Measurements from ENCODE around the gene VIP.

VIP gene

GRCh38 chr6:152736687-152737273, 13.8 kb upstream of the VIP start:
- Histone ChIP-seq H3K9ac (ENCODE audit: low read length) (no peak overlapping the region), H3K9me3 (ENCODE audit: low read length) (no peaks in the 10 kb centered on the region), H3K4me1 (ENCODE audit: insufficient read depth, low read length) (no peaks in the 10 kb centered on the region), H3K4me3 (ENCODE audit: low read depth in 1 of 2, low read length in 2 of 2) (no peak overlapping the region), H3K27ac (ENCODE audit: low read depth, low read length) (no peak overlapping the region), H3K27me3 (ENCODE audit: control insufficient read depth in 1 of 2, insufficient read depth in 2 of 2, low read length in 2 of 2) (no peaks in the 10 kb centered on the region), H3K36me3 (ENCODE audit: insufficient read depth, low read length) (no peaks in the 10 kb centered on the region)

- H3K4me1 ChIP-seq (ENCODE audit: insufficient read depth, low read length) = no peaks in the 10 kb centered on the region
- H3K9me3 ChIP-seq (ENCODE audit: low read length) = no peaks in the 10 kb centered on the region
- no peak overlapping the region for H3K4me3 ChIP-seq (ENCODE audit: low read depth in 1 of 2, low read length in 2 of 2)
- H3K27ac ChIP-seq (ENCODE audit: low read depth, low read length) = no peak overlapping the region
- H3K36me3 ChIP-seq (ENCODE audit: insufficient read depth, low read length) = no peaks in the 10 kb centered on the region
- H3K9ac ChIP-seq (ENCODE audit: low read length) = no peak overlapping the region
- H3K27me3 ChIP-seq (ENCODE audit: control insufficient read depth in 1 of 2, insufficient read depth in 2 of 2, low read length in 2 of 2) = no peaks in the 10 kb centered on the region
These were observed 5.0 kb upstream of the VIP start for GRCh38 chr6:152745509-152746171.

- no peaks in the 10 kb centered on the region for H3K27me3 ChIP-seq (ENCODE audit: control insufficient read depth in 1 of 2, insufficient read depth in 2 of 2, low read length in 2 of 2)
- no peak overlapping the region for H3K9ac ChIP-seq (ENCODE audit: low read length)
- H3K27ac ChIP-seq (ENCODE audit: low read depth, low read length) = no peak overlapping the region
- no peak overlapping the region for H3K4me3 ChIP-seq (ENCODE audit: low read depth in 1 of 2, low read length in 2 of 2)
- no peaks in the 10 kb centered on the region for H3K9me3 ChIP-seq (ENCODE audit: low read length)
- no peaks in the 10 kb centered on the region for H3K4me1 ChIP-seq (ENCODE audit: insufficient read depth, low read length)
- H3K36me3 ChIP-seq (ENCODE audit: insufficient read depth, low read length) = no peaks in the 10 kb centered on the region
These were observed 4.4 kb upstream of the VIP start for GRCh38 chr6:152746172-152746553.

DNA sequence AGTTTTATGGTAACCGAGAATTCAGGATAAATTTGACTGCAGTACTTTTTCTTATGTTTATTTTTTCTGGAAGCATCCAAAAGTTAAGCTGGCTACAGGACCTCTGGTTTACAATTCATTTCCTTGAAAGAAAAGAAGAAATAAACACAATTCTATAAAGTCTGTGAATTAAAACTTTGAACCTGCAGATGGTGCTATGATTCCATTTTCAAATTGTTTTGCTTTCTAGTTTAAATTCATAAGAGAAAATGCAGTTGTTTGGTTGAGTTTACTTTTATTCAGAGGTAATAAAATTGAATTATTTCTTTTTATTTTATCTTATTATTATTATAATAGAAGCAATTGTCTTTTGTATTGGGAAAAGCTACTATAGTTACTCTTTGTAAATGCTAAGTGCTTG, 1.8 kb upstream of the VIP start:
- H3K9me3 ChIP-seq (ENCODE audit: low read length) = no peaks in the 10 kb centered on the region
- no peak overlapping the region for H3K9ac ChIP-seq (ENCODE audit: low read length)
- no peaks in the 10 kb centered on the region for H3K36me3 ChIP-seq (ENCODE audit: insufficient read depth, low read length)
- no peaks in the 10 kb centered on the region for H3K27me3 ChIP-seq (ENCODE audit: control insufficient read depth in 1 of 2, insufficient read depth in 2 of 2, low read length in 2 of 2)
- H3K27ac ChIP-seq (ENCODE audit: low read depth, low read length) = no peak overlapping the region
- H3K4me3 ChIP-seq (ENCODE audit: low read depth in 1 of 2, low read length in 2 of 2) = no peak overlapping the region
- H3K4me1 ChIP-seq (ENCODE audit: insufficient read depth, low read length) = no peaks in the 10 kb centered on the region

DNA sequence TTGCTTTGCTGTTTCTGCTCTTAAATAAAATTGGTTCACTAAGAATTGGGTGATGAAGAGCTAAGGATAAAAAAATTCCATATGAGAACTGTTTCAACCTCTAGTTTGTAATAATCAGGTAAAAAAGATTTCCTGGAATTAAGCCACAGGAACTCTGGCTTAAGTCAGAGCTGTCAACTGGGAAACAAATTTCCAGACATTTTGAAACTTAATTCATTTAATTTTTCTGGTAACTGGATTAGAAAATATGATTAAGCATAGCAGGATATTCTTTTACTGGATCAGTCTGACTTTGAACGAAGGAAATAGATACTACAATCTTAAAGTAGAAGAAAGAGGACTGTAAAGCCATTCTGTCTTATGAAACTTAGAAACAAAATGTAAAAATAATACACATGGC, 1.3 kb upstream of the VIP start:
- no peak overlapping the region for H3K9ac ChIP-seq (ENCODE audit: low read length)
- H3K4me1 ChIP-seq (ENCODE audit: insufficient read depth, low read length) = no peaks in the 10 kb centered on the region
- no peaks in the 10 kb centered on the region for H3K36me3 ChIP-seq (ENCODE audit: insufficient read depth, low read length)
- H3K27ac ChIP-seq (ENCODE audit: low read depth, low read length) = no peak overlapping the region
- H3K4me3 ChIP-seq (ENCODE audit: low read depth in 1 of 2, low read length in 2 of 2) = no peak overlapping the region
- H3K9me3 ChIP-seq (ENCODE audit: low read length) = no peaks in the 10 kb centered on the region
- no peaks in the 10 kb centered on the region for H3K27me3 ChIP-seq (ENCODE audit: control insufficient read depth in 1 of 2, insufficient read depth in 2 of 2, low read length in 2 of 2)

DNA sequence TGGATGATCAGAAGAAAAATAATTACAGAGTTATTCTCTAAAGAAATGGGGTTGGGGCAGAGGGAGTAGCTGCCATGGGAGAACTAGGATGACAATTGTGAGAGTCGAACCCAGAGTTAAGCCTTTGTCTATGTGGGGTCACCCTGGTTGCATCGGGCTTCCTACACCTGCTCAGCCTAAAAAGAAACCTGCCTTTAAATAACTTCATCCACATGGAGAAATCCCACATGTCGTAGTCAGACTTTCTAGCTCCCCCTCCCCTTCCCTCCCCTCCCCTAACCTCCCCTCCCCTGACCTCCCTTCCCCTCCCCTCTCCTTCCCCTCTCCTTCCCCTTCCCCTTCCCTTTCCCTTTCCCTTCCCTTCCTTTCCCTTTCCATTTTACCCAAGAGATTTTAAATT, 14.7 kb downstream of the VIP start:
- Histone ChIP-seq H3K4me3 (ENCODE audit: low read depth in 1 of 2, low read length in 2 of 2) (no peak overlapping the region), H3K9me3 (ENCODE audit: low read length) (no peaks in the 10 kb centered on the region), H3K4me1 (ENCODE audit: insufficient read depth, low read length) (no peaks in the 10 kb centered on the region), H3K9ac (ENCODE audit: low read length) (no peak overlapping the region), H3K36me3 (ENCODE audit: insufficient read depth, low read length) (no peaks in the 10 kb centered on the region), H3K27me3 (ENCODE audit: control insufficient read depth in 1 of 2, insufficient read depth in 2 of 2, low read length in 2 of 2) (no peaks in the 10 kb centered on the region), H3K27ac (ENCODE audit: low read depth, low read length) (no peak overlapping the region)

DNA sequence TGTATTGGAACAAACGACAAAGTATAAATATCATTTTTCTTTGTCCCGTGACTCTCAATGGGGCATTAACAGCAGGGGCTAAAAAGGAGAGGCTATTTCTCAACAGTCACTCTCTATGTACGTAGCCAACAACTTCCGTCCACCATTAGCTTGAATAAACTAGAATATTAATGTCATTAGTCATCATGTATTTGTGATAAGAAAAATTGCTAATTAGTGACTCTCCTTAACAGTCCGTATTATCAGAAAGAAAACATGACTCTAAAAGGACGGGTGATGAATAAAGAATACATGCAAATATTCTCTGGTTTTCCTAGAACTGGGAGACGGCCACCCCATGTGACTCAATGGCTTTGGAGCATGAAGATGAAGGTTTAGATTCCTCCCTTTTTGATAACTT, 18.6 kb downstream of the VIP start:
- no peaks in the 10 kb centered on the region for H3K36me3 ChIP-seq (ENCODE audit: insufficient read depth, low read length)
- H3K9ac ChIP-seq (ENCODE audit: low read length) = no peak overlapping the region
- H3K9me3 ChIP-seq (ENCODE audit: low read length) = no peaks in the 10 kb centered on the region
- no peaks in the 10 kb centered on the region for H3K27me3 ChIP-seq (ENCODE audit: control insufficient read depth in 1 of 2, insufficient read depth in 2 of 2, low read length in 2 of 2)
- H3K4me1 ChIP-seq (ENCODE audit: insufficient read depth, low read length) = no peaks in the 10 kb centered on the region
- H3K4me3 ChIP-seq (ENCODE audit: low read depth in 1 of 2, low read length in 2 of 2) = no peak overlapping the region
- H3K27ac ChIP-seq (ENCODE audit: low read depth, low read length) = no peak overlapping the region

- H3K27me3 ChIP-seq (ENCODE audit: control insufficient read depth in 1 of 2, insufficient read depth in 2 of 2, low read length in 2 of 2) = no peaks in the 10 kb centered on the region
- no peak overlapping the region for H3K4me3 ChIP-seq (ENCODE audit: low read depth in 1 of 2, low read length in 2 of 2)
- H3K9me3 ChIP-seq (ENCODE audit: low read length) = no peaks in the 10 kb centered on the region
- H3K4me1 ChIP-seq (ENCODE audit: insufficient read depth, low read length) = no peaks in the 10 kb centered on the region
- H3K9ac ChIP-seq (ENCODE audit: low read length) = no peak overlapping the region
- H3K36me3 ChIP-seq (ENCODE audit: insufficient read depth, low read length) = no peaks in the 10 kb centered on the region
- H3K27ac ChIP-seq (ENCODE audit: low read depth, low read length) = no peak overlapping the region
These were observed 19.4 kb downstream of the VIP start for GRCh38 chr6:152769993-152770392.

DNA sequence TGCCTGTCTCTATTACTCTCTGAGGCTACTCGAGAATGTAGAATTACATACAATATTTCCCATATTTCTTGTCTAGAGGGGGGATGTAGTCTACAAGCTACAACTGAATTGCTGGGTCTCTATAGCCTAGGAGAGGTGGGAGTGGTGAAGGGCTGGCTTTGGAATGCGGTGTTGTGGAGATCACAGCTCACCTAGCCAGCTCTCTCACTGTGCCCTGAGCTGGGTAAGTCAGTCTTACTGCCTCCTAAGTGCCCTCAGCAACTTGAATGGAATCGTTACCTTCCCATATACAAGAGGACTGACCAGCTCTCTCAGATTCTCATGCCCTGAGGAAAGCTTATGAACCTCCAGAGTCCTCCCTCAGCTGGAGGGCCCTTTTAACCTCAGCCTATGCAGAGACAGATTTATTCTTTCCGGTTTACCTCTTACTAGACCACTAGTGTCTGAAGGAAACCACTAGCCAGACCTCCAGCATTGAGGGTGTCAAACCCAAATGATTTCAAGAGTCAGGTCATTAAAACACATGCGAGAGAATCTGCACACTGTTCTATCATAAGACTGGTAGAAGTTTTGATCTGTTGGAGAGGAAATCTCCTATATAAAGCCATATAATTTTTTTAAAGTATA, 20.6 kb downstream of the VIP start:
- H3K27ac ChIP-seq (ENCODE audit: low read depth, low read length) = no peak overlapping the region
- H3K36me3 ChIP-seq (ENCODE audit: insufficient read depth, low read length) = no peaks in the 10 kb centered on the region

DNA sequence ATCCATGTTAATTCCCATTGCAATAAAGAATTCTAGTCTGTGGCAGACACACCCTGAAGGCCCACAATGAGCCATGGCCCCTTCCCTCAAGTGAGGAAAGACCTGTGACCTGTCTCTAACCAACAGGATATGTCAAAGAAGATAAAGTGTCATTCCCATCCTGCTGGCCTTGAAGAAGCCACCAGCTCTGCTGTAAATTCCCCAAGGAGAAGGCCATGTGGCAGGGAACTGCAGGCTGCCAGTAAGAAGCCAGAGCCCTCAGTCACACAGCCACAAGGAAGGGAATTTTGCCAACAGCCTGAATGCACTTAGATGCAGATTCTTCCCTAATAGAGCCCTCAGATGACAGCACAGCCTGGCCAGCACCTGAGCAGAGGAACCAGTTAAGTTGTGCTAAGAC, 24.8 kb downstream of the VIP start:
- H3K27me3 ChIP-seq (ENCODE audit: control insufficient read depth in 1 of 2, insufficient read depth in 2 of 2, low read length in 2 of 2) = no peaks in the 10 kb centered on the region
- H3K4me1 ChIP-seq (ENCODE audit: insufficient read depth, low read length) = no peaks in the 10 kb centered on the region
- no peaks in the 10 kb centered on the region for H3K9me3 ChIP-seq (ENCODE audit: low read length)
- H3K36me3 ChIP-seq (ENCODE audit: insufficient read depth, low read length) = no peaks in the 10 kb centered on the region
- no peak overlapping the region for H3K4me3 ChIP-seq (ENCODE audit: low read depth in 1 of 2, low read length in 2 of 2)
- no peak overlapping the region for H3K27ac ChIP-seq (ENCODE audit: low read depth, low read length)
- no peak overlapping the region for H3K9ac ChIP-seq (ENCODE audit: low read length)

More for the DNA sequence above, 20.6 kb downstream of the VIP start:
- Histone ChIP-seq H3K9me3 (ENCODE audit: low read length) (no peaks in the 10 kb centered on the region), H3K27me3 (ENCODE audit: control insufficient read depth in 1 of 2, insufficient read depth in 2 of 2, low read length in 2 of 2) (no peaks in the 10 kb centered on the region), H3K4me3 (ENCODE audit: low read depth in 1 of 2, low read length in 2 of 2) (no peak overlapping the region), H3K9ac (ENCODE audit: low read length) (no peak overlapping the region), H3K4me1 (ENCODE audit: insufficient read depth, low read length) (no peaks in the 10 kb centered on the region)

DNA sequence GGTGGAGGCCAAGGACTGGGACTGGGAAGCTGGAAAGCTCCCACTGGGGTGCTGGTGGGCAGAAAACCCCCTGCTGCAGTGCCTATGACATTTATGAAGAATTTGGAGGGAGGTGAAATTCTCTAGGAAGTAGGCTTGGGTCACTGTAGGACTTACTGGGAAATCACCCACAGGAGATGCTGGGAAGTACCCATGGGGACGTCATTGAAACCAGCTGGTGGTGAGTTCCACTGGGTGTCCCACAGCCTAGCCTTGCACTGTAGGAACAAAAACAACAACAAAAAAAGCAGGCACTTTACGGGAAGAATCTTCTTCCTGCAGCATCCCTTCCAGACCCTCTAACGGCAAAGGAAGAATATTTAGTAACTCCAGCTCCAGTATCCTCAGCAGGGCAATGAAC, 26.2 kb downstream of the VIP start:
- H3K4me3 ChIP-seq (ENCODE audit: low read depth in 1 of 2, low read length in 2 of 2) = no peak overlapping the region
- H3K9me3 ChIP-seq (ENCODE audit: low read length) = no peaks in the 10 kb centered on the region
- no peak overlapping the region for H3K9ac ChIP-seq (ENCODE audit: low read length)
- no peaks in the 10 kb centered on the region for H3K4me1 ChIP-seq (ENCODE audit: insufficient read depth, low read length)
- no peak overlapping the region for H3K27ac ChIP-seq (ENCODE audit: low read depth, low read length)
- no peaks in the 10 kb centered on the region for H3K27me3 ChIP-seq (ENCODE audit: control insufficient read depth in 1 of 2, insufficient read depth in 2 of 2, low read length in 2 of 2)
- H3K36me3 ChIP-seq (ENCODE audit: insufficient read depth, low read length) = no peaks in the 10 kb centered on the region

All from muscle layer of colon (tissue), 2 donors.